Measurements from ENCODE around the gene PAQR9.

- TF ChIP-seq BCL3 (CRISPR knock-in tag; IDR thresholded peaks at IDR 0.05) (no peak), JARID2 (CRISPR knock-in tag; IDR thresholded peaks at IDR 0.05; ENCODE audit: insufficient replicate concordance) (no peak), E2F2 (CRISPR knock-in tag; IDR thresholded peaks at IDR 0.05; ENCODE audit: borderline replicate concordance) (no peak)
Observed at GRCh38 chr3:142926368-142926944, 37.0 kb downstream of the PAQR9 start.
